Measurements from ENCODE around the gene CACNA1C.

CACNA1C gene

GRCh38 chr12:2696136-2696535 is 643.3 kb downstream of the CACNA1C start:
- Histone ChIP-seq H3K4me1 (ENCODE audit: control insufficient read depth, low read length) (peaks cover 17% of the 10 kb centered on the region), H3K9me3 (ENCODE audit: control insufficient read depth, insufficient read depth, low read length) (no peaks in the 10 kb centered on the region), H3K9me2 (replicated peaks; ENCODE audit: control insufficient read depth, low read length) (no peaks in the 10 kb centered on the region), H3K27me3 (ENCODE audit: control insufficient read depth, low read length) (peaks cover 45% of the 10 kb centered on the region), H3K79me2 (ENCODE audit: control insufficient read depth, low read length) (no peaks in the 10 kb centered on the region), H3K36me3 (ENCODE audit: control insufficient read depth, low read length) (no peaks in the 10 kb centered on the region), H3K4me2 (ENCODE audit: low read length) (no peak overlapping the region), H3K4me3 (ENCODE audit: low read length) (no peak overlapping the region), H3K27ac (ENCODE audit: low read depth, low read length) (no peak overlapping the region), H3F3A (ENCODE audit: control insufficient read depth, insufficient read depth) (no peaks in the 10 kb centered on the region), H4K20me1 (ENCODE audit: control insufficient read depth, insufficient read depth, low read depth, low read length) (no peaks in the 10 kb centered on the region)
- no peak for TF ChIP-seq EZH2phosphoT487 (IDR thresholded peaks at IDR 0.05; ENCODE audit: borderline replicate concordance, low read length)
- no peak for TF ChIP-seq CTCF (IDR thresholded peaks at IDR 0.05; ENCODE audit: low read depth, low read length, poor library complexity, severe bottlenecking)

- Histone ChIP-seq H3F3A (ENCODE audit: control insufficient read depth, insufficient read depth) (no peaks in the 10 kb centered on the region), H4K20me1 (ENCODE audit: control insufficient read depth, insufficient read depth, low read depth, low read length) (no peaks in the 10 kb centered on the region), H3K9me3 (ENCODE audit: control insufficient read depth, insufficient read depth, low read length) (no peaks in the 10 kb centered on the region), H3K36me3 (ENCODE audit: control insufficient read depth, low read length) (no peaks in the 10 kb centered on the region), H3K79me2 (ENCODE audit: control insufficient read depth, low read length) (no peaks in the 10 kb centered on the region), H3K27me3 (ENCODE audit: control insufficient read depth, low read length) (peaks cover 36% of the 10 kb centered on the region), H3K4me2 (ENCODE audit: low read length) (no peak overlapping the region), H3K4me1 (ENCODE audit: control insufficient read depth, low read length) (peaks cover 9% of the 10 kb centered on the region), H3K9me2 (replicated peaks; ENCODE audit: control insufficient read depth, low read length) (no peaks in the 10 kb centered on the region), H3K27ac (ENCODE audit: low read depth, low read length) (no peak overlapping the region), H3K4me3 (ENCODE audit: low read length) (no peak overlapping the region)
- no peak for TF ChIP-seq EZH2phosphoT487 (IDR thresholded peaks at IDR 0.05; ENCODE audit: borderline replicate concordance, low read length)
- no peak for TF ChIP-seq CTCF (IDR thresholded peaks at IDR 0.05; ENCODE audit: low read depth, low read length, poor library complexity, severe bottlenecking)
These were observed 644.4 kb downstream of the CACNA1C start for GRCh38 chr12:2697057-2697800.

- H3K36me3 ChIP-seq (ENCODE audit: control insufficient read depth, low read length) = no peaks in the 10 kb centered on the region
- no peaks in the 10 kb centered on the region for H3K9me2 ChIP-seq (replicated peaks; ENCODE audit: control insufficient read depth, low read length)
- H3K4me2 ChIP-seq (ENCODE audit: low read length) = no peak overlapping the region
- no peaks in the 10 kb centered on the region for H4K20me1 ChIP-seq (ENCODE audit: control insufficient read depth, insufficient read depth, low read depth, low read length)
- H3K27me3 ChIP-seq (ENCODE audit: control insufficient read depth, low read length) = peaks cover 24% of the 10 kb centered on the region
- H3F3A ChIP-seq (ENCODE audit: control insufficient read depth, insufficient read depth) = no peaks in the 10 kb centered on the region
- TF ChIP-seq CTCF (IDR thresholded peaks at IDR 0.05; ENCODE audit: low read depth, low read length, poor library complexity, severe bottlenecking) (no peak), EZH2phosphoT487 (IDR thresholded peaks at IDR 0.05; ENCODE audit: borderline replicate concordance, low read length) (no peak)
- H3K79me2 ChIP-seq (ENCODE audit: control insufficient read depth, low read length) = no peaks in the 10 kb centered on the region
- no peak overlapping the region for H3K27ac ChIP-seq (ENCODE audit: low read depth, low read length)
- H3K4me1 ChIP-seq (ENCODE audit: control insufficient read depth, low read length) = no peaks in the 10 kb centered on the region
- no peak overlapping the region for H3K4me3 ChIP-seq (ENCODE audit: low read length)
- H3K9me3 ChIP-seq (ENCODE audit: control insufficient read depth, insufficient read depth, low read length) = no peaks in the 10 kb centered on the region
These were observed 645.8 kb downstream of the CACNA1C start for GRCh38 chr12:2698566-2698965.

All from DOHH2 (cell line).